RKO (cell line): ENCODE results near the gene GRID1.
"Not testable (repeated sequence)": the region's sequence is repeated elsewhere in the genome, so short reads cannot be mapped to it uniquely, and the experiment has no call there.

ENCODE experiments used
- DNase-seq: peaks from one replicate; pipeline ENCODE4 v3.0.0-alpha.2; 2016; ENCODE audit warnings: low spot score

Gene GRID1

GRCh38 chr10:86104611-86105145 lies 261.9 kb downstream of the GRID1 start:
- DNase-seq, result no peak

GRCh38 chr10:86104156-86104555 lies 262.4 kb downstream of the GRID1 start:
- no peak for DNase-seq

GRCh38 chr10:86103391-86104101 lies 263.0 kb downstream of the GRID1 start:
- DNase-seq, result no peak

- DNase-seq, result no peak
These were observed 264.1 kb downstream of the GRID1 start for GRCh38 chr10:86102451-86102850.

- no peak for DNase-seq
These were observed 264.6 kb downstream of the GRID1 start for GRCh38 chr10:86102031-86102430.

GRCh38 chr10:86100581-86101061 lies 266.0 kb downstream of the GRID1 start:
- peak; percentile 57 for DNase-seq

- DNase-seq, result no peak
These were observed 266.9 kb downstream of the GRID1 start for GRCh38 chr10:86099542-86100334.

GRCh38 chr10:86098187-86098881 lies 268.3 kb downstream of the GRID1 start:
- DNase-seq, result no peak

GRCh38 chr10:86095061-86095460 lies 271.5 kb downstream of the GRID1 start:
- DNase-seq, result not testable (repeated sequence)

GRCh38 chr10:86092311-86092710 lies 274.3 kb downstream of the GRID1 start:
- DNase-seq, result not testable (repeated sequence)

GRCh38 chr10:86091216-86091615 lies 275.4 kb downstream of the GRID1 start:
- no peak for DNase-seq

- DNase-seq, result no peak
These were observed 275.8 kb downstream of the GRID1 start for GRCh38 chr10:86090807-86091206.

GRCh38 chr10:86087716-86088115 lies 278.9 kb downstream of the GRID1 start:
- no peak for DNase-seq

GRCh38 chr10:86086418-86086817 lies 280.2 kb downstream of the GRID1 start:
- no peak for DNase-seq

- DNase-seq, result no peak
These were observed 280.9 kb downstream of the GRID1 start for GRCh38 chr10:86085686-86086085.

GRCh38 chr10:86085136-86085535 lies 281.5 kb downstream of the GRID1 start:
- no peak for DNase-seq

GRCh38 chr10:86084585-86084984 lies 282.0 kb downstream of the GRID1 start:
- no peak for DNase-seq

GRCh38 chr10:86083664-86084175 lies 282.9 kb downstream of the GRID1 start:
- DNase-seq, result no peak

- no peak for DNase-seq
These were observed 283.4 kb downstream of the GRID1 start for GRCh38 chr10:86083206-86083605.

- DNase-seq, result no peak
These were observed 284.0 kb downstream of the GRID1 start for GRCh38 chr10:86082556-86082955.

- no peak for DNase-seq
These were observed 287.5 kb downstream of the GRID1 start for GRCh38 chr10:86079088-86079487.

GRCh38 chr10:86078639-86079035 lies 288.0 kb downstream of the GRID1 start:
- no peak for DNase-seq
